ENCODE data around the gene CD200R1.

CD200R1 gene

GRCh38 chr3:112884678-112885290 lies 90.1 kb downstream of the CD200R1 start:
- DNase-seq (ENCODE audit: low read depth) = no peak

GRCh38 chr3:112881891-112882290 lies 93.0 kb downstream of the CD200R1 start:
- DNase-seq (ENCODE audit: low read depth) = no peak

- no peak for DNase-seq (ENCODE audit: low read depth)
These were observed 99.3 kb downstream of the CD200R1 start for GRCh38 chr3:112875561-112875960.

GRCh38 chr3:112874725-112875124 lies 100.2 kb downstream of the CD200R1 start:
- DNase-seq (ENCODE audit: low read depth) = no peak

GRCh38 chr3:112873632-112874031 lies 101.3 kb downstream of the CD200R1 start:
- DNase-seq (ENCODE audit: low read depth) = no peak

GRCh38 chr3:112871735-112872134 lies 103.2 kb downstream of the CD200R1 start:
- no peak for DNase-seq (ENCODE audit: low read depth)
